T-cell (primary cell): ENCODE measurements around the gene DNM3. TPM values are rescaled to one million over a fixed set of nuclear protein-coding genes. Genes with fewer than 3 reads are reported as not detected.

Experiments used
- ATAC-seq, 4 experiments: fragments of 200-7000 bp in 3 of 4; fragments of 150-1000 bp in 1 of 4; cut with Tn5 transposase; replicated peaks in 1 of 4; 1 replicate in 3 of 4; 2 replicates in 1 of 4; pipeline ENCODE4 v1.10.0; 2021; ENCODE audit warnings: moderate library complexity in 3 of 4, mild to moderate bottlenecking in 2 of 4, moderate number of reproducible peaks in 1 of 4
- CTCF ChIA-PET, 2 donors: fragments of 300-600 bp; sonication (Branson Sonifier 250); formaldehyde crosslinking; loops; one replicate each; lab custom pipeline; 2022; ENCODE audit warnings: antibody characterized with exemption in 2 of 2; lab: Charles Lee
- POLR2A ChIA-PET, 2 donors: fragments of 300-600 bp; sonication (Branson Sonifier 250); formaldehyde crosslinking; loops; one replicate each; lab custom pipeline; 2022; ENCODE audit warnings: antibody characterized with exemption in 2 of 2; lab: Charles Lee
- DNase-seq, 35 experiments: peaks; one replicate each; pipeline versions ENCODE4 v3.0.0 to v3.0.0-alpha.2; 2013 to 2023
- H3K27ac ChIP-seq: one replicate; pipeline ENCODE4 v1.5.1; 2013; ENCODE audit warnings: low read length
- H3K27me3 ChIP-seq, 2 experiments: replicated peaks in 1 of 2; 1 replicate in 1 of 2; 2 replicates in 1 of 2; pipeline versions ENCODE4 v1.6.1 to v1.7.0; 2013; ENCODE audit warnings: low read length in 1 of 2, mixed read lengths in 1 of 2; ENCODE audit not compliant: control insufficient read depth in 2 of 2, insufficient read depth in 2 of 2; ENCODE audit errors: extremely low read depth in 1 of 2
- H3K36me3 ChIP-seq, 2 donors: 1 replicate in 1 of 2; 2 replicates in 1 of 2; pipeline versions ENCODE4 v1.6.1 to v1.7.0; 2013; ENCODE audit warnings: low read length in 1 of 2; ENCODE audit not compliant: control insufficient read depth in 2 of 2, insufficient read depth in 1 of 2; ENCODE audit errors: extremely low read depth in 1 of 2
- H3K4me1 ChIP-seq, 2 experiments: 1 replicate in 1 of 2; 2 replicates in 1 of 2; pipeline versions ENCODE4 v1.6.1 to v1.7.0; 2013; ENCODE audit warnings: low read length in 2 of 2, mixed read lengths in 1 of 2; ENCODE audit not compliant: insufficient read depth in 2 of 2, control insufficient read depth in 1 of 2; ENCODE audit errors: extremely low read depth in 1 of 2
- H3K4me3 ChIP-seq, 2 donors: 1 replicate in 1 of 2; 2 replicates in 1 of 2; pipeline versions ENCODE4 v1.5.1 to v1.7.0; 2013; ENCODE audit warnings: mild to moderate bottlenecking in 2 of 2, low read length in 1 of 2, moderate library complexity in 1 of 2; ENCODE audit not compliant: control insufficient read depth in 1 of 2; ENCODE audit errors: extremely low read depth in 1 of 2
- H3K9me3 ChIP-seq: 2 replicates; pipeline ENCODE4 v1.7.0; 2013
- H3K27ac Mint-ChIP-seq, 2 donors: one replicate each; pipeline ENCODE4 v1.8.0; 2020 to 2021; ENCODE audit warnings: mild to moderate bottlenecking in 2 of 2, mixed read lengths in 2 of 2
- H3K27me3 Mint-ChIP-seq, 2 donors: one replicate each; pipeline ENCODE4 v1.8.0; 2021 to 2022; ENCODE audit warnings: mixed read lengths in 2 of 2
- H3K36me3 Mint-ChIP-seq: one replicate; pipeline ENCODE4 v1.8.0; 2021; ENCODE audit warnings: mixed read lengths
- H3K4me1 Mint-ChIP-seq, 3 donors: one replicate each; pipeline ENCODE4 v1.8.0; 2020 to 2022; ENCODE audit warnings: mixed read lengths in 3 of 3, mild to moderate bottlenecking in 1 of 3
- H3K4me3 Mint-ChIP-seq, 3 donors: one replicate each; pipeline ENCODE4 v1.8.0; 2020 to 2022; ENCODE audit warnings: mild to moderate bottlenecking in 3 of 3, mixed read lengths in 3 of 3, moderate library complexity in 3 of 3
- H3K9me3 Mint-ChIP-seq, 3 donors: one replicate each; pipeline ENCODE4 v1.8.0; 2020 to 2022; ENCODE audit warnings: mixed read lengths in 3 of 3
- WGBS: methylation state at CpG from one replicate; pipeline ENCODE4 v1.1.5; 2013; ENCODE audit warnings: missing lambda C conversion rate; ENCODE audit not compliant: insufficient coverage; 5-methylcytosine and 5-hydroxymethylcytosine counted together
- total RNA-seq, 35 experiments: library from RNA in 6 of 35; stranded (reverse) in 6 of 35; fragments of 120-200 nt in 1 of 35; gene quantifications; one replicate each; pipeline versions ENCODE4 v1.2.1 to v1.2.4 and lab custom pipeline; 2013 to 2026

DNM3 gene
- total RNA-seq, 5 donors from 2014 or later (not counting 1 experiment from before 2014, with no cell fraction given), result 2.0 to 2.8 (median 2.4) TPM

- H3K36me3 ChIP-seq, result no peaks in the 10 kb centered on the region
- H3K4me3 Mint-ChIP-seq, result no peak overlapping the region
Observed at GRCh38 chr1:172322219-172323061, 481.1 kb downstream of the DNM3 start.

GRCh38 chr1:172323686-172324085, 482.4 kb downstream of the DNM3 start:
- WGBS, result 100% methylated on average over 1 of the region's 1 CpG
- Histone ChIP-seq H3K27ac (no peak overlapping the region), H3K4me3 (no peak overlapping the region), H3K36me3 (no peaks in the 10 kb centered on the region), H3K9me3 (no peaks in the 10 kb centered on the region), H3K27me3 (no peaks in the 10 kb centered on the region), H3K4me1 (no peaks in the 10 kb centered on the region)
- H3K4me3 Mint-ChIP-seq, result no peak overlapping the region
- no peak overlapping the region for H3K27ac Mint-ChIP-seq
- ChIA-PET POLR2A (no interaction called here), CTCF (no interaction called here)
- H3K9me3 Mint-ChIP-seq, result peaks cover 0 to 3% (median 0%) of the 10 kb centered on the region in 3 donors
- H3K27me3 Mint-ChIP-seq, result no peaks in the 10 kb centered on the region
- no peaks in the 10 kb centered on the region for H3K36me3 Mint-ChIP-seq
- DNase-seq, result no peak
- H3K4me1 Mint-ChIP-seq, result no peaks in the 10 kb centered on the region
- no peak for ATAC-seq

More at GRCh38 chr1:172322219-172323061, 481.1 kb downstream of the DNM3 start:
- DNase-seq (no peak), ATAC-seq (no peak)
- H3K27me3 Mint-ChIP-seq, result no peaks in the 10 kb centered on the region
- no peaks in the 10 kb centered on the region for H3K9me3 ChIP-seq
- POLR2A ChIA-PET, result interaction anchor here in 1 of 2 donors (0.6 kb wide), 1 partner anchor 48 kb away, joined by 4 read pairs; no protein-coding TSS in a partner anchor
- no peak overlapping the region for H3K27ac Mint-ChIP-seq
- no peaks in the 10 kb centered on the region for H3K4me1 ChIP-seq
- H3K4me1 Mint-ChIP-seq, result no peaks in the 10 kb centered on the region
- no peak overlapping the region for H3K27ac ChIP-seq
- H3K4me3 ChIP-seq, result no peak overlapping the region
- H3K27me3 ChIP-seq, result no peaks in the 10 kb centered on the region
- no peaks in the 10 kb centered on the region for H3K9me3 Mint-ChIP-seq
- 86% methylated on average over 3 of the region's 13 CpGs for WGBS
- H3K36me3 Mint-ChIP-seq, result no peaks in the 10 kb centered on the region
- CTCF ChIA-PET, result interaction anchor here in 1 of 2 donors (0.7 kb wide), 1 partner anchor 262 kb away, joined by 3 read pairs; no protein-coding TSS in a partner anchor

- WGBS, result no CpG with 5 or more reads among the region's 5 CpGs
- Histone ChIP-seq H3K4me1 (no peaks in the 10 kb centered on the region), H3K36me3 (no peaks in the 10 kb centered on the region), H3K27ac (no peak overlapping the region), H3K27me3 (no peaks in the 10 kb centered on the region), H3K4me3 (no peak overlapping the region), H3K9me3 (no peaks in the 10 kb centered on the region)
- POLR2A ChIA-PET, result no interaction called here
- Mint-ChIP-seq H3K4me3 (no peak overlapping the region), H3K4me1 (no peaks in the 10 kb centered on the region), H3K9me3 (peaks cover 0 to 3% (median 0%) of the 10 kb centered on the region in 3 donors), H3K27ac (no peak overlapping the region), H3K27me3 (no peaks in the 10 kb centered on the region), H3K36me3 (no peaks in the 10 kb centered on the region)
- ATAC-seq (no peak), DNase-seq (no peak)
- CTCF ChIA-PET, result no interaction called here
Observed at GRCh38 chr1:172324086-172324485, 482.8 kb downstream of the DNM3 start.

- CTCF ChIA-PET, result interaction anchor here in 1 of 2 donors (0.5 kb wide), 1 partner anchor 75 kb away, joined by 3 read pairs; no protein-coding TSS in a partner anchor
- H3K36me3 Mint-ChIP-seq, result no peaks in the 10 kb centered on the region
- no peak overlapping the region for H3K27ac ChIP-seq
- H3K4me1 Mint-ChIP-seq, result no peaks in the 10 kb centered on the region
- H3K4me1 ChIP-seq, result no peaks in the 10 kb centered on the region
- no peaks in the 10 kb centered on the region for H3K9me3 ChIP-seq
- H3K9me3 Mint-ChIP-seq, result peaks cover 0 to 3% (median 0%) of the 10 kb centered on the region in 3 donors
- H3K36me3 ChIP-seq, result no peaks in the 10 kb centered on the region
- no peak for DNase-seq
- no peak overlapping the region for H3K27ac Mint-ChIP-seq
- no peak overlapping the region for H3K4me3 ChIP-seq
- no peaks in the 10 kb centered on the region for H3K27me3 Mint-ChIP-seq
- no peak for ATAC-seq
- H3K4me3 Mint-ChIP-seq, result no peak overlapping the region
- POLR2A ChIA-PET, result no interaction called here
- WGBS, result no CpG with 5 or more reads among the region's 1 CpG
- no peaks in the 10 kb centered on the region for H3K27me3 ChIP-seq
Observed at GRCh38 chr1:172324761-172325160, 483.5 kb downstream of the DNM3 start.

GRCh38 chr1:172325531-172325930, 484.2 kb downstream of the DNM3 start:
- no peak for DNase-seq
- POLR2A ChIA-PET, result no interaction called here
- Mint-ChIP-seq H3K27ac (no peak overlapping the region), H3K27me3 (no peaks in the 10 kb centered on the region), H3K4me1 (no peaks in the 10 kb centered on the region), H3K36me3 (no peaks in the 10 kb centered on the region), H3K4me3 (no peak overlapping the region), H3K9me3 (peaks cover 0 to 3% (median 0%) of the 10 kb centered on the region in 3 donors)
- CTCF ChIA-PET, result interaction anchor here in 1 of 2 donors (0.5 kb wide), 1 partner anchor 74 kb away, joined by 3 read pairs; no protein-coding TSS in a partner anchor
- H3K27ac ChIP-seq, result no peak overlapping the region
- ATAC-seq, result no peak
- H3K27me3 ChIP-seq, result no peaks in the 10 kb centered on the region
- no CpG with 5 or more reads among the region's 2 CpGs for WGBS
- no peaks in the 10 kb centered on the region for H3K36me3 ChIP-seq
- no peaks in the 10 kb centered on the region for H3K9me3 ChIP-seq
- no peaks in the 10 kb centered on the region for H3K4me1 ChIP-seq
- no peak overlapping the region for H3K4me3 ChIP-seq

- no peaks in the 10 kb centered on the region for H3K4me1 ChIP-seq
- H3K27ac ChIP-seq, result no peak overlapping the region
- Mint-ChIP-seq H3K9me3 (peaks cover 0 to 3% (median 0%) of the 10 kb centered on the region in 3 donors), H3K4me3 (no peak overlapping the region), H3K36me3 (no peaks in the 10 kb centered on the region), H3K4me1 (no peaks in the 10 kb centered on the region), H3K27ac (no peak overlapping the region), H3K27me3 (no peaks in the 10 kb centered on the region)
- POLR2A ChIA-PET, result no interaction called here
- H3K36me3 ChIP-seq, result no peaks in the 10 kb centered on the region
- CTCF ChIA-PET, result no interaction called here
- no peak for DNase-seq
- H3K4me3 ChIP-seq, result no peak overlapping the region
- ATAC-seq, result no peak
- no peaks in the 10 kb centered on the region for H3K9me3 ChIP-seq
- no CpG with 5 or more reads among the region's 2 CpGs for WGBS
- no peaks in the 10 kb centered on the region for H3K27me3 ChIP-seq
Observed at GRCh38 chr1:172326136-172326535, 484.8 kb downstream of the DNM3 start.
